Kidney glomerular epithelial cell (primary cell): ENCODE results near the gene KRT7.

Source experiments
- DNase-seq: peaks from one replicate; lab custom pipeline; 2025; lab: John Stamatoyannopoulos, UW

Gene KRT7

GRCh38 chr12:52232674-52233461 lies at the start of gene KRT7:
TSS of gene KRT7 (plus strand) at chr12:52233243. CDS start at chr12:52233297, 54 bp downstream.
- DNase-seq = peak; percentile 46

GRCh38 chr12:52183544-52183910 lies 49.5 kb upstream of the KRT7 start:
- no peak for DNase-seq

GRCh38 chr12:52183971-52184370 lies 49.1 kb upstream of the KRT7 start:
- DNase-seq = no peak

GRCh38 chr12:52184813-52185212 lies 48.2 kb upstream of the KRT7 start:
- DNase-seq = no peak

- no peak for DNase-seq
Measured at GRCh38 chr12:52185400-52185967, 47.6 kb upstream of the KRT7 start.

- DNase-seq = peak; percentile 74
Measured at GRCh38 chr12:52186118-52186840, 46.8 kb upstream of the KRT7 start.

- DNase-seq = no peak
Measured at GRCh38 chr12:52187206-52187605, 45.8 kb upstream of the KRT7 start.

GRCh38 chr12:52187640-52188039 lies 45.4 kb upstream of the KRT7 start:
- no peak for DNase-seq

GRCh38 chr12:52188658-52189057 lies 44.4 kb upstream of the KRT7 start:
- no peak for DNase-seq

- DNase-seq = peak; percentile 65
Measured at GRCh38 chr12:52189376-52190174, 43.5 kb upstream of the KRT7 start.

- DNase-seq = no peak
Measured at GRCh38 chr12:52190860-52191729, 41.9 kb upstream of the KRT7 start.

- peak; percentile 98 for DNase-seq
Measured at GRCh38 chr12:52191841-52192791, 40.9 kb upstream of the KRT7 start, which contains the start of gene KRT80. TSS of gene KRT80 (minus strand) at chr12:52192014. CDS start at chr12:52191902, 112 bp downstream.

- no peak for DNase-seq
Measured at GRCh38 chr12:52193532-52193931, 39.5 kb upstream of the KRT7 start.

- DNase-seq = no peak
Measured at GRCh38 chr12:52193991-52194390, 39.1 kb upstream of the KRT7 start.

GRCh38 chr12:52195065-52195730 lies 37.8 kb upstream of the KRT7 start:
- DNase-seq = peak; percentile 85

GRCh38 chr12:52197371-52198231 lies 35.4 kb upstream of the KRT7 start:
- DNase-seq = no peak

GRCh38 chr12:52198454-52199215 lies 34.4 kb upstream of the KRT7 start:
- no peak for DNase-seq
